ENCODE results near the gene SHC1.

- TF ChIP-seq POLR2A (IDR thresholded peaks at IDR 0.05) (no peak), CTCF (IDR thresholded peaks at IDR 0.05) (no peak)
Observed at GRCh38 chr1:154993572-154994268, 23.2 kb upstream of the SHC1 start, which contains the start of gene LENEP.

Measured in thyroid gland (tissue), 4 donors.